Stimulated activated CD4-positive, alpha-beta T cell treated with anti-CD3 and anti-CD28 coated beads, Interleukin-12 subunit alpha, Interleukin-12 subunit beta, amount 100 ng/mL, for 48 hours (primary cell): ENCODE measurements around the gene CACNA2D3.

ENCODE experiments used
- DNase-seq, 3 donors: peaks; one replicate each; pipeline ENCODE4 v3.0.0-alpha.2; 2020; ENCODE audit warnings: low read depth in 2 of 3, low spot score in 1 of 3

CACNA2D3 gene

GRCh38 chr3:54827776-54828175, 705.4 kb downstream of the CACNA2D3 start:
- DNase-seq, result no peak

GRCh38 chr3:54830658-54831057, 708.3 kb downstream of the CACNA2D3 start:
- DNase-seq, result no peak

GRCh38 chr3:54831112-54831511, 708.8 kb downstream of the CACNA2D3 start:
- DNase-seq, result no peak

- no peak for DNase-seq
These were observed 710.5 kb downstream of the CACNA2D3 start for GRCh38 chr3:54832876-54833275.

- DNase-seq, result no peak
These were observed 713.3 kb downstream of the CACNA2D3 start for GRCh38 chr3:54835701-54836100.

- DNase-seq, result no peak
These were observed 714.5 kb downstream of the CACNA2D3 start for GRCh38 chr3:54836871-54837270.

GRCh38 chr3:54837964-54838363, 715.6 kb downstream of the CACNA2D3 start:
- DNase-seq, result no peak

- DNase-seq, result no peak
These were observed 719.1 kb downstream of the CACNA2D3 start for GRCh38 chr3:54841471-54841870.

GRCh38 chr3:54843352-54843751, 721.0 kb downstream of the CACNA2D3 start:
- no peak for DNase-seq

- no peak for DNase-seq
These were observed 721.9 kb downstream of the CACNA2D3 start for GRCh38 chr3:54844211-54844610.

- DNase-seq, result no peak
These were observed 722.7 kb downstream of the CACNA2D3 start for GRCh38 chr3:54845011-54845410.

GRCh38 chr3:54845551-54845950, 723.2 kb downstream of the CACNA2D3 start:
- no peak for DNase-seq

- DNase-seq, result no peak
These were observed 723.8 kb downstream of the CACNA2D3 start for GRCh38 chr3:54846119-54846518.

- no peak for DNase-seq
These were observed 725.0 kb downstream of the CACNA2D3 start for GRCh38 chr3:54847361-54847760.

- no peak for DNase-seq
These were observed 727.0 kb downstream of the CACNA2D3 start for GRCh38 chr3:54849360-54849759.

- DNase-seq, result no peak
These were observed 728.2 kb downstream of the CACNA2D3 start for GRCh38 chr3:54850484-54851018.

- peak; percentile 3 to 26 (median 15) for DNase-seq
These were observed 731.4 kb downstream of the CACNA2D3 start for GRCh38 chr3:54853573-54854404.

GRCh38 chr3:54856271-54856670, 733.9 kb downstream of the CACNA2D3 start:
- no peak for DNase-seq

GRCh38 chr3:54857343-54857742, 735.0 kb downstream of the CACNA2D3 start:
- no peak for DNase-seq

- DNase-seq, result no peak
These were observed 735.9 kb downstream of the CACNA2D3 start for GRCh38 chr3:54858093-54858785.

- DNase-seq, result no peak
These were observed 736.8 kb downstream of the CACNA2D3 start for GRCh38 chr3:54859184-54859583.
